Glomerular endothelial cell (primary cell): Measurements from ENCODE around the gene CDK6. TPM values are rescaled to one million over a fixed set of nuclear protein-coding genes. Genes with fewer than 3 reads are reported as not detected.

ENCODE experiments used
- DNase-seq: peaks from one replicate; pipeline ENCODE4 v3.0.0-alpha.2; 2011; ENCODE audit warnings: low read depth, low spot score; ENCODE audit errors: extremely low read depth
- total RNA-seq: library from RNA; depleted of rRNA; stranded (reverse); fragments of >200 nt; gene quantifications from 2 replicates; pipeline ENCODE4 v1.2.3, GENCODE V29; 2015

CDK6 gene
- total RNA-seq, 1 donor from 2014 or later: 108 TPM

DNA sequence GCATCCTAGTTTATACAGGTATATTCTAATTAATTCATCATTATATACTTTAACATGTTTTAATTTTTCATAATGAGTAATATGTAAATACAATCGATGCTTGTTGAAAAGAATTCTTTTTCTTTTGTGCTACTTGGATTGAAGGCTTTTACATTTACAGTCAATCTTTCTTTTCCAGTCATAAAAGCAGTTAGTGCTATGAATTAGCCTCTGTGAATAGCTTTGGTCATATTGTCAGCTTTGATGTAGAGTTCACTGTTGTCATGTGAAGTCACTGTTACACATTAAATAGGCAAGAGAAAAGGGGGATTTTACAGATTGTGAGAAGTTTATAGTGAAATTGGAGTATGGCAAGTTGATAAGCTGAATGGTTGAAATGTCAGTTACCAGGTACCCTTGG lies 142.9 kb downstream of the CDK6 start:
- DNase-seq: no peak

DNA sequence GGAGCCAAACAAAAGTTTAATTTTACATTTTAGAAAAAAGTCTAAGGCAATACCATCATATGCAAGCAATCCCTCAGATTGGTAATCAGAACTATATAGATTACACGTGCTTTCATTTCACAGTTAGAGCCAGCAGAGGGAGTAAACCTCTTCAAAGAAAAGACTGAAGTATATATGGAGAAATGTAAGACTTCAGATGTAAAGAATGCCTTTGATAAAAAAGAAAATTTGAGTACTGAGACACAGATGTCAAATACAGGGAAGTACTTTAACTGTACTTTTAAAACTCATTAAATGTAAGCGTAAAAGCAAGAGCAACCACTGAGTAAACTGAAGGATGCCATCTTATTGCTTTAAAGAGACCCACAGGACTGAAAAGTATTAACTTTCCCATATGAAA lies 144.8 kb downstream of the CDK6 start:
- DNase-seq: peak; percentile 62

GRCh38 chr7:92685136-92686042 lies 151.0 kb downstream of the CDK6 start:
- DNase-seq: no peak

- DNase-seq: no peak
Observed at GRCh38 chr7:92684274-92684673, 152.1 kb downstream of the CDK6 start.

DNA sequence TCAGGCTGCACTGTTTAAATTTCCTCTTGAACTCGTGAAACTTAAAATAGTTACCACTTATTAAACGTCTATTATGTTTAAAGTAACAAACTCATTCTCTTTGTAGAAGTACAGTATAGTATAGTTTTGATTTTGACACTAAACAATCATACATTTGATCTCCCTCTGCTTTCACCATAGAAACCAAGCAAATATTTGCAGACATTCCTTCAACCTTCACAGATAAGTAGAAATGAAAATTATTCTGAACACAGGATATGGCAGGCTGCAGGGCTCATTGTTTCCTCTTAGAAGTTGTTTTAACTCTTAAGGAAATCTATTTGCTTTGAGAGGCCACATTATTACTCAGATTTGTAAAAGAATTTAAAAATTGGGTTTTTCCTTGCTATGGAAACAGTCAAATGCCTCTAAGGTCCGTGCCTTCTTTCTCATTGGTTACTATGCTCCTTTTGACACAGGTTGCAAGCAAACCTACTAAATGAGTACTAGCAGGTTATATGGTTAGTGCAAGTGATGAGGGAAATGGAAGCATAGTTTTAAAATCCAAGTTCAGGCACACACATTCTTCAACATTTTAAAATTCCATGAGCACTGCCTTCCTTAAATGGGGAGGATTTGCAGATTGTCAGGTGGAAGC lies 153.4 kb downstream of the CDK6 start:
- DNase-seq: peak; percentile 39

- DNase-seq: no peak
Observed at GRCh38 chr7:92682330-92682729, 154.0 kb downstream of the CDK6 start.

DNA sequence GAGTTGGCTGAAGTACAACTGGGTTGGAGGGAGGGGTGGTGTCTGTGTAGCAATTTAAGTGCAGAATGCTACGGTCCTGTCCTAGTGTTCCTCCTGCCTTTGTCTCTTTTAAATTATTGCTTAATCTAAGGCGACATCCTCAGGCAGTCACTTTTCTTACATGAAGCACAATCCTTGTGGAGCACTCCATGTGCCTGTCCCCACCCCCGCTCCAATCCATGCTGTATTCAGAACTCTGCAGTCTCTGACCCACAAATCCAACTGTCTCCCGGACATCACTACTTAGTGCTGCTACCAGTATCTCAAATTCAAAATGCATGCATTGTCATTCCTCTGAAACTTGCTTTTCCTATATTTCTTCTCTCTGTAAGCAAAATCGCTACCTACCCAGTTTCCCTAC lies 154.7 kb downstream of the CDK6 start:
- no peak for DNase-seq

DNA sequence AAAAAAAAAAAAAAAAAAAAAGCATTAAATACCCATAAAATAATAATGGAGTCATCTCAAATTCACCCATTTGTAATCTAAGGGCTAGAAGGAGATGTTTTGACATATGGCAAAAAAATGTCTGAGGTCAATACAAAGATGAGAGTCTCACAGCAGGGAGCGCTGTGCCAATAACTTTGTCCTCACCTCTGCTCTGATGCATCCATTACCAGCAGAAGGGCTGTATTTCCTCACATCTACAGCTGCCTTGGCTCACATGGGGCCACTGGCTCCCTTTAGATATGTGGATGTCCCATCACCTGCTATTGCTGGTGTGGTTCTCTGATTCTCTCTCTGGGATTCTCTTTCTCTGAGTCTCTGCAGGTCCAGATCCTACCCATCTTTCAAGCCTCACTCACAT lies 155.9 kb downstream of the CDK6 start:
- no peak for DNase-seq

- no peak for DNase-seq
Observed at GRCh38 chr7:92678291-92678920, 158.0 kb downstream of the CDK6 start.

DNA sequence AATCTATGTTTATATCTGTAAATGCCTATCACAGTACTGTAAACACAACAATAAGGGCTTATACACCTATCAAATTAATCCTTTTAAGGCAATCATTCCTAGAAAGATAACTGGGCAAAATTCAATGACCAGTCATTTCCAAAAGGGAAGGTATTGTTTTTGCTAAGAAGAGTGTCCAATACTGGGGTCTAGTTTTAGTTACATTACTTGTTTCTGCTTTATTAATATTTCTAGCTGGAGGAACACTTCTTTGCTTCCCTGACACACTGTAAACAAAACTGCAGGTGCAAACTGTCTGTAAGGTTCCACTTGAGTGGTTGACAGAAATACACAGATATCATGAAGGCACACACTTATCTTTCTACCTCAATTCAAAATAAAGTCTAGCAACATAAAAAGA lies 162.0 kb downstream of the CDK6 start:
- no peak for DNase-seq

DNA sequence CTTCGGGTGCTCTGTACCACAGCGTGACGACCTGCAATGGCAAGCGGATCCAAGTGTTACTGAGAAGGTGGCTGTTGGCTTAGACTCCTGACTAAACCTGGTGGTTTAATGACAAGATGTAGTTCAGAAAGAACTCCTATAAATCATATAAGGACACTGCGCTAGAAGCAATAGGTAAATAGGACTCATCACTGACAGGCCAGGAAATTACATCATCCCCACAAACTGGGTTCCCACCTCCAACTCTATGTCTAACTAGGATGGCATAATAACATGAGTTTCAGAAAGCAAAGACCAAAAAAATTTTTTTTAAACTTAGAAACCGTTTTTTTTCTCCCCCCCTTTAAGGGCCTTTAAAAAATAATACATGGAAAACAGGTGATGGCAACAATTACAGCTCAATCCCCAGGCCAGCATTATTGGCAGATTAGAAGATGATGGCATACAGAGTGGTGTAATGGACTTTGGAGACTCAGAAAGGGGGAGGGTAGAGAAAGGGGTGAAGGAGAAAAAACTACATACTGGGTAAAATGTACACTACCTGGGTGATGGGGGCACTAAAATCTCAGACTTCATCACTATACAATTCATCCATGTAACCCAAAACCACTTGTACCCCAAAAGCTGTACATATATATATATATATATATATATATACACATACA lies 164.7 kb downstream of the CDK6 start:
- no peak for DNase-seq

DNA sequence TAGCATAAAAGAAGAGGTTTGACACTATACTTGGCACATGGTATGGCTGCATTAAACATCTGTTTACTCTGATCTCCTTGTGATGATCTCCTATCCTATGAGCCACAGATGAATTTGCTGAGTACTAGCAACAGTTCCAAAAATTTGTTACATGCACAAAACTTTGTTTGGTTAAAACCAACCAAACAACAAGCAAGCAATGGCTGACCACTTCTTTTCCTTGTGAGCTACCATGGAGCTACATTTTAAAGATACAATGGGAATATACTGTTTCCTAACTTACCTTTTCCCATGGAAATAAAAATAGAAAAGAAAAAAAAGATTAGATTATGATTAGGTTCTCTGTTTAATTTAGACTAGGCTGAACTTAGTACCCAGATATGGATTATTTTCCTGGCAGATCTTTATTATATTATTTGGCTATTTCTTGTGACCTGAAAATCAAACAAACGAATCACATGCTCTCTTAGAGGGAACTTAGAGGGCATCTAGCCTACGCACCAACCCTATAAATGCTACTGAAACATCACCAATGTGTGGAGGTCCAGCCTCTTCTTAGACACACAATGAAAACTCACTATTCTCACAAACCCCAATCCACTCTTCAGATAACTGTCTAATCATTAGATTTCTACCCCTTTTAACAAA lies 166.0 kb downstream of the CDK6 start:
- DNase-seq: no peak

GRCh38 chr7:92669616-92670165 lies 166.7 kb downstream of the CDK6 start:
- no peak for DNase-seq

- no peak for DNase-seq
Observed at GRCh38 chr7:92668564-92668963, 167.8 kb downstream of the CDK6 start.

- DNase-seq: no peak
Observed at GRCh38 chr7:92667816-92668535, 168.4 kb downstream of the CDK6 start.

DNA sequence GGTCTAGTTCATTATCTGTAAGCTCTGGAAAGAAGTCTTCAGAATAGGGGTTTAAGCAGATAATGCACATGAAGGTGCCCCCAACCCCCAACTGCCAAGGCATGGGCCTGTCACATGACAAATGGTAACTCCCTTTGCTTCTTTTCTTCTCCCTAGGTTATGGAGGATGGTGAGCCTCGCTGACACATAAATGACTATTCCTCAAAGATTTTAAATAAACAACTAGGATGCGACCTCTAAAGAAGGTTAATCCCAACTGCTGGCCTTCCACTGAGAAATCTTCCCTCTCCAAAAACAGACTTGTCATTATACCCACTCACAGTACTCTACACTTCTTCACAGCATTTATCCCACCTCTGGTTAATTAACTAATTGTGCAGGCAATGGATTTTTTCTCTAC lies 170.4 kb downstream of the CDK6 start:
- no peak for DNase-seq

DNA sequence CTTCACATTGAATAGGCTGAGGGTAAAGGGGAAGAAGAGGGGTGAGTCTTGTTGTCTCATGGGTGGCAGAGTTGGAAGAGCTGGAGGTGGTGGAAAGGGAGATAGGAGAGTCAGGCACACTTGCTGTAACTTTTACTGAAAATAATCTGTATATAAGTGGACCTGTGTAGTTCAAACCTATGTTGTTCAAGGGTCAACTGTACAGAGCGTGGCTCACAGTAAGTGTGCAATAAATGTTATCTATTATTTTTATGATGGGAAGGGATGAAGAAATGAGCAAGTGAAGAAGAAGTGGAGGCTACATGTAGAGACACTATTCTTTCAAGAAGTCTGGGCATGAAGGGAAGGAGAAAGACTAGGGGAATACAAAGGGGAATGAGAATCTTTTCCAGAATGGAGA lies 174.7 kb downstream of the CDK6 start:
- no peak for DNase-seq

DNA sequence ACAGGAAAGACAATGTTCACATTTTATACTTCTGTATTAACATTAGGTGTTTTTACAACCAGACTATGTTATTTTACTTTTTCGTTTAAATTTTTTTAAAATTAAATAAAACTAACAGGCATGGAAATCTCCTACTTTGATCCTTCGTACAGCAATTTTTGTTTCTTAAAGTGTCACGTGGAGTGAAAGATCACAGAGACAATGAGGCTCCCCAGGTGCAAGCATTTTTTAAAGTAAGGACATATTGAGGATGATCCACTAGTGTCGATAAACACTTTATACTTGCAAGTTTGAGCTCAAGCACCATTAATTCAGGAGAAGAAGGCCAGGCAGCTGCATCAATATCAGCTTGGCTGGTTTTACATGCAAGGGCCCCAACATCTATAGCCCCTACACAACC lies 177.7 kb downstream of the CDK6 start:
- DNase-seq: no peak

DNA sequence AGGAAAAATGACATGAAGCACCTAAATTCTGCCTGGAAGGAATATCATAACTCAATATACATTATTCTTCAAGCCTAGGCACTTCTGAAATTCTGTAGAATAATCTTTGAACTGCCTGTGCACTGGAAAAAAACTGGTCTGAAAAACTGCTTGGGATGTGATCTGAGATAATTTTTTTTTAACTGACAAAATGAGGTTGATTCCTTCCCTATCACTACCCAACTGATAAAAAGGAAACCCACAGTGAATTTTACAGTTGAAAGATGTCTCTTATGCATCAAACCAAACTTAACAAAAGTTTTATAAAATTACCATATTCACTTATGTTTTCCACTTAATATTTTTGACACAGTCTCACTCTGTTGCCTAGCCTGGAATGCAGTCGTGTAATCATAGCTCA lies 179.0 kb downstream of the CDK6 start:
- DNase-seq: no peak

DNA sequence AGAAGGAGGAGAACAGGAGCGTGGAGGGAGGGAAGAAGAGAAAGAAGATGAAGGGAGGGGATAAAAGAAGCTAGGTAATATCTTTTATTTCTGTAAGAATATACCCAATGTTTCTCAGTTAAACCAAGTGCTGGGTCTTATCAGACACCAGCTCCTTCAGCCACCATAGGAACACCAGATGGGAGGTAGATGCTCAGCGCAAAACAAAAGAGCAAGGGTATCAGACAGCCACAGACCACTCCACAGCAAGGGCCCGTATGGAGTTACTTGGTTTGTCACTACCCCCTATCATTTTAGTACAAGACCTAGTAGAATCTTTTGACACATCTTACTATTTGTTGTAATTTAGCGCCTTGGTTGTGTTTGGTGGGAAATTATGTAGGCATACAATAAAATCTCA lies 180.3 kb downstream of the CDK6 start:
- no peak for DNase-seq
